Measurements from ENCODE around the gene MRPL43.

DNA sequence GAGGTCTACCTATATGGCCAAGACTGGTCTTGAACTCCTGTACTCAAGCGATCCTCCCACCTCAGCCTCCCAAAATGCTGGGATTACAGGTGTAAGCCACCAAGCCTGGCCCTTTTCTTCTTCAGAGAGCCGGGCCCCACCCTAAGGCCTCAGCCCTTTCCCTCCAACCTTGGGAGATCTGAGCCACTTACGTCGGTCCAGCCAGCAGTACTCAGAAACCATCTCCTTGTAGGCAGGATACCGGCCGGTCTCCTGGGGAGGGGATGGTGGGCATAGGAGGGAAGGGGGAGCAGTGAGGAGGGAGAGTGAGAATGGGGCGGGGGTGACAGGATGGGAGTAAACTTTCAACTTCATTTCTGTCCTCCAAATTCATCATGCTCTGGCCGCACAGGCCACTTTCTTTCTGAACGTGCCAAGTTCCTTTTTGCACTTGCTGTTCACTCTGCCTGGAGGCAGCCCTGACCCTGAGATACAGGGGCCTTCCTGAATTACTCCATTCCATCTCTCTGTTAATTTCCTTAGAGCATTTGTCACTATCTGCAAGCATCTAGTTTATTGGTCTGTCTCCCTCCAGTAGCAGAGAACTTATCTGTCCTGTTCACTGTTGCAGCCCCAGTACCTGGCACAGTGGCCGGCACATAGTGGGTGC lies 33.3 kb upstream of the MRPL43 start:
- TF ChIP-seq, protein P1, sequence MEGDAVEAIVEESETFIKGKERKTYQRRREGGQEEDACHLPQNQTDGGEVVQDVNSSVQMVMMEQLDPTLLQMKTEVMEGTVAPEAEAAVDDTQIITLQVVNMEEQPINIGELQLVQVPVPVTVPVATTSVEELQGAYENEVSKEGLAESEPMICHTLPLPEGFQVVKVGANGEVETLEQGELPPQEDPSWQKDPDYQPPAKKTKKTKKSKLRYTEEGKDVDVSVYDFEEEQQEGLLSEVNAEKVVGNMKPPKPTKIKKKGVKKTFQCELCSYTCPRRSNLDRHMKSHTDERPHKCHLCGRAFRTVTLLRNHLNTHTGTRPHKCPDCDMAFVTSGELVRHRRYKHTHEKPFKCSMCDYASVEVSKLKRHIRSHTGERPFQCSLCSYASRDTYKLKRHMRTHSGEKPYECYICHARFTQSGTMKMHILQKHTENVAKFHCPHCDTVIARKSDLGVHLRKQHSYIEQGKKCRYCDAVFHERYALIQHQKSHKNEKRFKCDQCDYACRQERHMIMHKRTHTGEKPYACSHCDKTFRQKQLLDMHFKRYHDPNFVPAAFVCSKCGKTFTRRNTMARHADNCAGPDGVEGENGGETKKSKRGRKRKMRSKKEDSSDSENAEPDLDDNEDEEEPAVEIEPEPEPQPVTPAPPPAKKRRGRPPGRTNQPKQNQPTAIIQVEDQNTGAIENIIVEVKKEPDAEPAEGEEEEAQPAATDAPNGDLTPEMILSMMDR (IDR thresholded peaks at IDR 0.05), result no peak
- TF ChIP-seq POLR2AphosphoS5 (IDR thresholded peaks at IDR 0.05; ENCODE audit: insufficient read depth in 1 of 2, low read depth in 1 of 2), result no peak

Measured in vagina (tissue), 2 donors.